ENCODE results near the gene MAB21L3.

MAB21L3 gene

DNA sequence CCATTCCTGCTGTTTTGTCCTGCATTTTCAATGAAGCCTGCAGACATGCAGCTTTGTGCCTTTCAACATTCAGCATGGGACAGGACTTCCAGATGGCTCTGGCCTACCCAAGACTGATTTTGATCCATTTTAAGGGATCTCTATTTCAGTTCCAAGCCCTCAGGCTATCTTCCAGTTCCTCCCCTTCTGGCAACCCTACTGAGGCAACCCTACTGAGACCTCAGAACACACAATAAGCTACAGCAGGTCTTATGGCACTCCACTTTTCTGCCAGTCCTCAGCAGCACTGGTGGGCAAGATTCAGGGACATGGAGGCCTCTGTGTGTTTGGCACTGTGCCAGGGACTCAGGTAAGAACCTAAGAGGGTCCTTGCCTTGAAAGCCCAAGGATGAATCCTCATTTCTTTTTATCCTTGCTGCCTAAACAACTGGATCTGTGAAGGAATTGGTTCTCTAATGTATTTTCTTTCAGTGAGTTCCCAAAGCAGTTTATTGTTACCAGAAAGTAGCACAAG is 50.7 kb downstream of the MAB21L3 start:
- TF ChIP-seq CTCF (IDR thresholded peaks at IDR 0.05; ENCODE audit: borderline replicate concordance, insufficient read depth, low read depth, low read length): no peak

DNA sequence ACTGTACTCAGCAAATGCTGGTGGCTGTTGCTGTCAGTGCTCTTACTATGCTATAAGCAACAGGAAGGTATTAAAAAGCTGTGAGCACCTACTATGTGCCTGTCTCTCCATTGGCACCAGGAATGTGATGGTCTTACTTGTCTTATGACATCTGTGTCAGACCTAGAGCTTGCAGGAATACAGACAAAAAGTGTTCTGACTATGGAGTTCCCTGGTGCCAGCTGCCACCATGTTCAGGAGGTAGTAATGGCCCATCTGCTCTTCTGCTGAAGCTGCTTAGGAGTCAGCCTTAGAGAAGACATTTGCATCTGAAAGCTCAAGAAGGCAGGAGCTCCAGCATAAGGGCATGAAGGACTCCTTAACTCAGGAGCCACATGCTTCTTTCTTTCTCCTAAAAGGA is 52.3 kb downstream of the MAB21L3 start:
- TF ChIP-seq CTCF (IDR thresholded peaks at IDR 0.05; ENCODE audit: borderline replicate concordance, insufficient read depth, low read depth, low read length): no peak
- H3K4me3 ChIP-seq (ENCODE audit: low read depth, low read length): no peak overlapping the region

More for the DNA sequence above, 50.7 kb downstream of the MAB21L3 start:
- no peak overlapping the region for H3K4me3 ChIP-seq (ENCODE audit: low read depth, low read length)

- no peak for TF ChIP-seq CTCF (IDR thresholded peaks at IDR 0.05; ENCODE audit: borderline replicate concordance, insufficient read depth, low read depth, low read length)
- no peak overlapping the region for H3K4me3 ChIP-seq (ENCODE audit: low read depth, low read length)
These were observed 53.0 kb downstream of the MAB21L3 start for GRCh38 chr1:116164150-116164549.

GRCh38 chr1:116164604-116165368 is 53.6 kb downstream of the MAB21L3 start:
- no peak overlapping the region for H3K4me3 ChIP-seq (ENCODE audit: low read depth, low read length)
- no peak for TF ChIP-seq CTCF (IDR thresholded peaks at IDR 0.05; ENCODE audit: borderline replicate concordance, insufficient read depth, low read depth, low read length)

GRCh38 chr1:116165572-116165971 is 54.4 kb downstream of the MAB21L3 start:
- H3K4me3 ChIP-seq (ENCODE audit: low read depth, low read length): no peak overlapping the region
- TF ChIP-seq CTCF (IDR thresholded peaks at IDR 0.05; ENCODE audit: borderline replicate concordance, insufficient read depth, low read depth, low read length): no peak

DNA sequence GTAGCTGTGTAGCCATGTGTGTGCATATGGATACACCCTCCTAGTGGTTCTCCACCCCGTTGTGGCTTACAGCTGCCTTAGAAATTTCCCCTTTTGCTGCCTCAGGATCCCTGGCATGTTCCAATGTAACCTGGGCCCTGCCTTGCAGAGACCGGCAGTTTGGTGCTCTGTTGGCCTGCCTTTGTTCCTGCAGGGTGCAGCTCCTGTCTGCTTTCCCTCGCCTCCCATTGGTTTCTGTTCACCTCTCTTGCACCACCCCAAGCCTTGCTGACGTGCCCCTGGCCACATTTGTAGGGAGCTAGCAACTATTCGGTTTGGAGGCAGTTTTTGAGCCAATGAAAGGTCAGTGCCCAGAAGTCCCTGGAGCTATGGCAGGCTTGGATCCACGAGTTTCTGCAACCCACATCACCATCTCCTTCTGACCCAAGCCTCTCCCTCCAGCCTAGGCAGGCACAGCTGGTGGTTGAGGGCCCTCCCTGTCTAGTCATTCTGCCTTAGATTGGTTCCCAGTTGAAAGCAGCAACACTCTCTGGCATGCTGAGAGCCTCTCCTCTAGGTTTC is 54.9 kb downstream of the MAB21L3 start:
- no peak for TF ChIP-seq CTCF (IDR thresholded peaks at IDR 0.05; ENCODE audit: borderline replicate concordance, insufficient read depth, low read depth, low read length)
- no peak overlapping the region for H3K4me3 ChIP-seq (ENCODE audit: low read depth, low read length)

GRCh38 chr1:116166655-116167054 is 55.5 kb downstream of the MAB21L3 start:
- H3K4me3 ChIP-seq (ENCODE audit: low read depth, low read length): no peak overlapping the region
- TF ChIP-seq CTCF (IDR thresholded peaks at IDR 0.05; ENCODE audit: borderline replicate concordance, insufficient read depth, low read depth, low read length): no peak

Measured in GM12875 (cell line).